Stimulated activated CD4-positive, alpha-beta T cell treated with anti-CD3 and anti-CD28 coated beads, Interleukin-2, amount 100 ng/mL, for 4 hours (primary cell): ENCODE results near the gene BTBD9.

Experiments
- DNase-seq: peaks from one replicate; pipeline ENCODE4 v3.0.0-alpha.2; 2020; ENCODE audit warnings: low read depth

Gene BTBD9

GRCh38 chr6:38481211-38481836, 158.4 kb downstream of the BTBD9 start:
- DNase-seq = no peak

GRCh38 chr6:38480036-38480435, 159.7 kb downstream of the BTBD9 start:
- DNase-seq = no peak

- DNase-seq = no peak
These were observed 160.4 kb downstream of the BTBD9 start for GRCh38 chr6:38479331-38479730.

GRCh38 chr6:38477680-38478260, 162.0 kb downstream of the BTBD9 start:
- DNase-seq = no peak

GRCh38 chr6:38476888-38477287, 162.8 kb downstream of the BTBD9 start:
- no peak for DNase-seq

GRCh38 chr6:38476141-38476540, 163.6 kb downstream of the BTBD9 start:
- no peak for DNase-seq

GRCh38 chr6:38470548-38470947, 169.2 kb downstream of the BTBD9 start:
- no peak for DNase-seq

- DNase-seq = no peak
These were observed 172.2 kb downstream of the BTBD9 start for GRCh38 chr6:38467566-38467965.

- no peak for DNase-seq
These were observed 179.5 kb downstream of the BTBD9 start for GRCh38 chr6:38460186-38460585.

- DNase-seq = no peak
These were observed 180.4 kb downstream of the BTBD9 start for GRCh38 chr6:38459291-38459690.

- no peak for DNase-seq
These were observed 185.9 kb downstream of the BTBD9 start for GRCh38 chr6:38453861-38454260.

GRCh38 chr6:38452816-38453660, 186.7 kb downstream of the BTBD9 start:
- no peak for DNase-seq

GRCh38 chr6:38450717-38451116, 189.0 kb downstream of the BTBD9 start:
- no peak for DNase-seq

- DNase-seq = no peak
These were observed 193.8 kb downstream of the BTBD9 start for GRCh38 chr6:38445925-38446324.

- DNase-seq = no peak
These were observed 194.4 kb downstream of the BTBD9 start for GRCh38 chr6:38445336-38445735.

GRCh38 chr6:38443352-38444144, 196.2 kb downstream of the BTBD9 start:
- DNase-seq = no peak

- DNase-seq = no peak
These were observed 201.6 kb downstream of the BTBD9 start for GRCh38 chr6:38438097-38438496.

- no peak for DNase-seq
These were observed 202.8 kb downstream of the BTBD9 start for GRCh38 chr6:38436726-38437465.

- DNase-seq = no peak
These were observed 204.4 kb downstream of the BTBD9 start for GRCh38 chr6:38435330-38435729.

GRCh38 chr6:38434051-38434450, 205.7 kb downstream of the BTBD9 start:
- DNase-seq = no peak

- DNase-seq = no peak
These were observed 207.2 kb downstream of the BTBD9 start for GRCh38 chr6:38432479-38432878.

- DNase-seq = no peak
These were observed 207.7 kb downstream of the BTBD9 start for GRCh38 chr6:38432079-38432478.
